ENCODE measurements around the gene SAFB. TPM values are rescaled to one million over a fixed set of nuclear protein-coding genes. Genes with fewer than 3 reads are reported as not detected.
"Not testable (repeated sequence)": the region's sequence is repeated elsewhere in the genome, so short reads cannot be mapped to it uniquely, and the experiment has no call there.

The SAFB gene
- total and polyA plus RNA-seq, 9 donors, result 24.7 to 101 (median 90.7) TPM

- 100% methylated on average over 1 of the region's 7 CpGs for WGBS (ENCODE audit: insufficient coverage)
- H3K4me3 ChIP-seq (ENCODE audit: low read length), result no peak overlapping the region
- no peaks in the 10 kb centered on the region for H3K4me1 ChIP-seq (ENCODE audit: control insufficient read depth, insufficient read depth, low read length)
- no peak for DNase-seq
- H3K27me3 ChIP-seq (ENCODE audit: control insufficient read depth, insufficient read depth, low read length), result no peaks in the 10 kb centered on the region
- peaks cover 97% of the 10 kb centered on the region for H3K36me3 ChIP-seq (ENCODE audit: control insufficient read depth, insufficient read depth, low read length)
- no peak overlapping the region for H3K27ac ChIP-seq (ENCODE audit: low read length)
- no peaks in the 10 kb centered on the region for H3K9me3 ChIP-seq (replicated peaks; ENCODE audit: control insufficient read depth, low read depth, low read length)
Measured at GRCh38 chr19:5594521-5594950, 28.3 kb upstream of the SAFB start.

DNA sequence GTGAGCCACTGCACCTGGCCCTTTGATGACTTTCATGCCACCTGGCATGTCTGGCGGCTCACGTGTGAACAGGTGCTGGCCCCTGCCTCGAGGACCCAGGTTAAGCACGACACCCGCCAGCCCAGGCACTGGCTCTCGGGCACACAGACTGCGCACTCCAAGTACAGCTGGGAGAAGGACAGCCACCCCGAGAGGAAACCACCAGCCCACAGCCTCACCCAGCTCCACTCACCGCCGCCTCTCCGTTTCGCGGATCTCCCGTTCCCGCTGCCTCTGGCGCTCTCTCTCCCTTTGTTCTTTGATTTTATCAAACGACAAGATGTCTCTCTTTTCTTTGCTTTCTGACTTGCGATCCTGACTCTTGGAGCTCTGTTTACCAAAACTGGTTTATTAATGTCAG, 27.8 kb upstream of the SAFB start:
- 89% methylated on average over 16 of the region's 18 CpGs for WGBS (ENCODE audit: insufficient coverage)
- DNase-seq, result no peak
- no peak overlapping the region for H3K27ac ChIP-seq (ENCODE audit: low read length)

DNA sequence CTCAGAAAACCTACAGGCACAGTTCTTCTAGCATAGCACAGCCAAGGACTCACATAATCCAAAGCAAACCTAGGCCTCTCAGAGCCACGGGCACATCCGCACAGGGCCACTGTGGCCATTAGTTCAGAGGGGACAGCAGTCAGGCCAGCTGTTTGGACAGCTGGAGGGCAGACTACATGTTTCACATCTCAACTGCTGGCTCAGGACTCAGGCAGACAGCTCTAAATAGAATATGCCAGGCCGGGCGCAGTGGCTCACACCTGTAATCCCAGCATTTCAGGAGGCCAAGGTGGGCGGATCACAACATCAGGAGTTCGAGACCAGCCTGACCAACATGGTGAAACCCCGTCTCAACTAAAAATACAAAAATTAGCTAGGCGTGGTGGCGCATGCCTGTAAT, 27.1 kb upstream of the SAFB start:
- no peak overlapping the region for H3K4me3 ChIP-seq (ENCODE audit: low read length)
- H3K27me3 ChIP-seq (ENCODE audit: control insufficient read depth, insufficient read depth, low read length), result no peaks in the 10 kb centered on the region
- peaks cover 96% of the 10 kb centered on the region for H3K36me3 ChIP-seq (ENCODE audit: control insufficient read depth, insufficient read depth, low read length)
- WGBS (ENCODE audit: insufficient coverage), result 90% methylated on average over 8 of the region's 9 CpGs
- DNase-seq, result no peak
- H3K9me3 ChIP-seq (replicated peaks; ENCODE audit: control insufficient read depth, low read depth, low read length), result no peaks in the 10 kb centered on the region
- no peak overlapping the region for H3K27ac ChIP-seq (ENCODE audit: low read length)
- H3K4me1 ChIP-seq (ENCODE audit: control insufficient read depth, insufficient read depth, low read length), result peaks cover 8% of the 10 kb centered on the region

More for the DNA sequence above, 27.8 kb upstream of the SAFB start:
- no peak overlapping the region for H3K4me3 ChIP-seq (ENCODE audit: low read length)
- no peaks in the 10 kb centered on the region for H3K9me3 ChIP-seq (replicated peaks; ENCODE audit: control insufficient read depth, low read depth, low read length)
- no peaks in the 10 kb centered on the region for H3K27me3 ChIP-seq (ENCODE audit: control insufficient read depth, insufficient read depth, low read length)
- peaks cover 97% of the 10 kb centered on the region for H3K36me3 ChIP-seq (ENCODE audit: control insufficient read depth, insufficient read depth, low read length)
- H3K4me1 ChIP-seq (ENCODE audit: control insufficient read depth, insufficient read depth, low read length), result peaks cover 3% of the 10 kb centered on the region

- peaks cover 8% of the 10 kb centered on the region for H3K4me1 ChIP-seq (ENCODE audit: control insufficient read depth, insufficient read depth, low read length)
- H3K9me3 ChIP-seq (replicated peaks; ENCODE audit: control insufficient read depth, low read depth, low read length), result no peaks in the 10 kb centered on the region
- peak overlapping the region; percentile 45 for H3K27ac ChIP-seq (ENCODE audit: low read length)
- 78% methylated on average over 4 of the region's 8 CpGs for WGBS (ENCODE audit: insufficient coverage)
- peaks cover 91% of the 10 kb centered on the region for H3K36me3 ChIP-seq (ENCODE audit: control insufficient read depth, insufficient read depth, low read length)
- H3K4me3 ChIP-seq (ENCODE audit: low read length), result no peak overlapping the region
- no peaks in the 10 kb centered on the region for H3K27me3 ChIP-seq (ENCODE audit: control insufficient read depth, insufficient read depth, low read length)
- DNase-seq, result peak; percentile 60
Measured at GRCh38 chr19:5600797-5601196, 22.1 kb upstream of the SAFB start.

- H3K36me3 ChIP-seq (ENCODE audit: control insufficient read depth, insufficient read depth, low read length), result peaks cover 84% of the 10 kb centered on the region
- H3K4me1 ChIP-seq (ENCODE audit: control insufficient read depth, insufficient read depth, low read length), result peaks cover 8% of the 10 kb centered on the region
- no peak for DNase-seq
- WGBS (ENCODE audit: insufficient coverage), result no CpG with 5 or more reads among the region's 5 CpGs
- no peak overlapping the region for H3K4me3 ChIP-seq (ENCODE audit: low read length)
- no peaks in the 10 kb centered on the region for H3K27me3 ChIP-seq (ENCODE audit: control insufficient read depth, insufficient read depth, low read length)
- no peaks in the 10 kb centered on the region for H3K9me3 ChIP-seq (replicated peaks; ENCODE audit: control insufficient read depth, low read depth, low read length)
- no peak overlapping the region for H3K27ac ChIP-seq (ENCODE audit: low read length)
Measured at GRCh38 chr19:5603626-5604025, 19.3 kb upstream of the SAFB start.

DNA sequence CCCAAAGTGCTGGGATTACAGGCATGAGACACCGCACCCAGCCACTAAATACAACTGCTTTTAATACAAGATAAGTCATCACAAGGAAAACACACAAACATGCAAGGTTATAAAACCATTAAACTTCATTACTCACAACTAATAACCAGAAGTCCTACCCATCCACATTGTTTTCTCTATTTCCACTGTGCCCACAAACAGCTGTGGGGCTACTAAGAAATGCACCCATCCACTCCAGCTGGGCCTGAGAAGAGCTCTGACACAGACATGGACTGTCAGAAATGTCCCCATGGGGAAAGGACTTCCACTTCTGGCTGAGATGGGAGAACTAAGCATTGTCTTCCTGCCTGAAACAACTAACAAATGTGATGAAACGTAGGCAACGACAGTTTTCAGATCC, 17.5 kb upstream of the SAFB start:
- peaks cover 81% of the 10 kb centered on the region for H3K36me3 ChIP-seq (ENCODE audit: control insufficient read depth, insufficient read depth, low read length)
- H3K4me1 ChIP-seq (ENCODE audit: control insufficient read depth, insufficient read depth, low read length), result peaks cover 2% of the 10 kb centered on the region
- H3K9me3 ChIP-seq (replicated peaks; ENCODE audit: control insufficient read depth, low read depth, low read length), result no peaks in the 10 kb centered on the region
- no CpG with 5 or more reads among the region's 3 CpGs for WGBS (ENCODE audit: insufficient coverage)
- H3K4me3 ChIP-seq (ENCODE audit: low read length), result no peak overlapping the region
- DNase-seq, result no peak
- no peaks in the 10 kb centered on the region for H3K27me3 ChIP-seq (ENCODE audit: control insufficient read depth, insufficient read depth, low read length)
- no peak overlapping the region for H3K27ac ChIP-seq (ENCODE audit: low read length)

DNA sequence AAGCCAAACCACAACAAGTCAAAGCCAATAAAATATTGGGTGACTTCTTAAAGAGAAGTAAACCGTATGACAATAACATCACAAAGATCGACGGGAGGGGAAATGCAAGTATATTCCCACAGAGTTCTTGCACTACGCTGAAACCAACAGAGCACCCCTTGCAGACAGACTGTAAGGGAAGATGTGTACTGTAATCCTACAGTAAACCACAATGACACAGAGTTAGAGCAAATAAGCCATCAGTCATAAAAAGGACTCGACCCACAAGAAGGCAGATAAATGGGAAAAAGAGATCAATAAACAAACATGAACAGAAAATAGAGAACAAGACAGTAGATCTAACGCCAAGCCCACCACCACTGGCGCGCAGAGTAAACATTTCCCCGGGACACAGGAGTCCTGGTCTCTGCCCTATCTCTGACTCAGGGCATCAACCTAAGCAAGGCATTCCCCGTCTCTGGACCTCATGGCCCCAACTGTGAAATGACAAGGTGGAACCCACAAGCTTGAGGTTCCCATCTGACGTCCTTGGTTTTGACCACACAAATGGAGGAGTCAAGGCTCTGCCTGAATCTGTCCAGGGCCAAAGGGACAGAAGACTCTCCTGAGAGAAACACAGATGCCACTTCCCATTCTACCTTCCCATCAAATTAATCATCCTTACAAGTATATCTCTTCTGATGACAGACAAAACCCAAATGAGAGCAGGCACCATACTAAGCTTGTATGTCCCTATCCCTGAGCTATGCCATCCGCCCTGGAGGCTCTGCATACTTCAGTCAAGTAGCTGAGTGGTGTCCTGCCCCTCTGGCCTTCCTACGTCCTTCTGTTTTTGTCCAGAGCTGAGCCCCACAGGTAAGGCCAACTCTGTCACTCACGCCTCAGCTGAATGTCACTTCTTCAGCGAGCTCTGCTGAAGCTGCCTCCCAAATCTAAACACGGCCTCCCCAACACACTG, 15.3 kb upstream of the SAFB start:
- no peaks in the 10 kb centered on the region for H3K9me3 ChIP-seq (replicated peaks; ENCODE audit: control insufficient read depth, low read depth, low read length)
- DNase-seq, result no peak
- H3K4me1 ChIP-seq (ENCODE audit: control insufficient read depth, insufficient read depth, low read length), result no peaks in the 10 kb centered on the region
- no peaks in the 10 kb centered on the region for H3K27me3 ChIP-seq (ENCODE audit: control insufficient read depth, insufficient read depth, low read length)
- peaks cover 74% of the 10 kb centered on the region for H3K36me3 ChIP-seq (ENCODE audit: control insufficient read depth, insufficient read depth, low read length)
- H3K27ac ChIP-seq (ENCODE audit: low read length), result no peak overlapping the region
- WGBS (ENCODE audit: insufficient coverage), result 94% methylated on average over 8 of the region's 16 CpGs
- H3K4me3 ChIP-seq (ENCODE audit: low read length), result no peak overlapping the region

DNA sequence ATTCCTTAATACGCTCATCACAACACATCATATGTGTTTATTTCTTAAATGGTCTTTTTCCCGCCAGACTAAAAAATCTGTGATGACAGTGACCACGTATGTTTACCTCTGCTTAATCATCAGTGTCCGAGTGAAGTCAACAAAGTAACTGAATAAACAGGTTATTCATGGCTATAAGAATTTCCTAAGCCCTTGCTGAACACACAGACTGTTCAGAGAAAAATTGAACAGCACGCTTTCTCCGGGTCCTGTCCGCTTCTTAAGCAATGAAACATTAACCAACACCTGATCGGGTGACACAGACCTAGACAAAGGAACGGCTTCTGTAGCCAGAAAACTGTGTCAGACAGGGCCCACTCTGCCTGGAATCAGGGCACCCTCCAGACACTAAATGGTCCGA, 14.6 kb upstream of the SAFB start:
- no peak overlapping the region for H3K4me3 ChIP-seq (ENCODE audit: low read length)
- H3K9me3 ChIP-seq (replicated peaks; ENCODE audit: control insufficient read depth, low read depth, low read length), result no peaks in the 10 kb centered on the region
- no peaks in the 10 kb centered on the region for H3K27me3 ChIP-seq (ENCODE audit: control insufficient read depth, insufficient read depth, low read length)
- no peaks in the 10 kb centered on the region for H3K4me1 ChIP-seq (ENCODE audit: control insufficient read depth, insufficient read depth, low read length)
- no peak for DNase-seq
- no peak overlapping the region for H3K27ac ChIP-seq (ENCODE audit: low read length)
- H3K36me3 ChIP-seq (ENCODE audit: control insufficient read depth, insufficient read depth, low read length), result peaks cover 75% of the 10 kb centered on the region
- 92% methylated on average over 6 of the region's 10 CpGs for WGBS (ENCODE audit: insufficient coverage)

DNA sequence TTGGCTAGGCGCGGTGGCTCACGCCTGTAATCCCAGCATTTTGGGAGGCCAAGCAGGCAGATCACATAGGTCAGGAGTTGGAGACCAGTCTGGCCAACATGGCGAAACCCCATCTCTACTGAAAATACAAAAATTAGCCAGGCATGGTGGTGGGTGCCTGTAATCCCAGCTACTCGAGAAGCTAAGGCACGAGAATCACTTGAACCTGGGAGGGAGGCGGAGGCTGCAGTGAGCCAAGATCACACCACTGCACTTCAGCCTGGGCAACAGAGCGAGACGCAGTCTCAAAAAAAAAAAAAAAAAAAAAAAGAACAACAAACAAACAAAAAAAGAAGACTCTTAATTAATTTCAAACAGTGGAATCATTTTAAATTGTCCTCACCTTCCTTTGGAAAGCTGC, 14.1 kb upstream of the SAFB start:
- not testable (repeated sequence) for H3K9me3 ChIP-seq (replicated peaks; ENCODE audit: control insufficient read depth, low read depth, low read length); H3K4me1 ChIP-seq (ENCODE audit: control insufficient read depth, insufficient read depth, low read length); H3K27ac ChIP-seq (ENCODE audit: low read length); H3K4me3 ChIP-seq (ENCODE audit: low read length); H3K27me3 ChIP-seq (ENCODE audit: control insufficient read depth, insufficient read depth, low read length); DNase-seq
- peaks cover 75% of the 10 kb centered on the region for H3K36me3 ChIP-seq (ENCODE audit: control insufficient read depth, insufficient read depth, low read length)
- 95% methylated on average over 6 of the region's 9 CpGs for WGBS (ENCODE audit: insufficient coverage)

- H3K4me3 ChIP-seq (ENCODE audit: low read length), result no peak overlapping the region
- no peak overlapping the region for H3K27ac ChIP-seq (ENCODE audit: low read length)
- H3K4me1 ChIP-seq (ENCODE audit: control insufficient read depth, insufficient read depth, low read length), result no peaks in the 10 kb centered on the region
- H3K36me3 ChIP-seq (ENCODE audit: control insufficient read depth, insufficient read depth, low read length), result peaks cover 75% of the 10 kb centered on the region
- H3K9me3 ChIP-seq (replicated peaks; ENCODE audit: control insufficient read depth, low read depth, low read length), result no peaks in the 10 kb centered on the region
- 95% methylated on average over 7 of the region's 16 CpGs for WGBS (ENCODE audit: insufficient coverage)
- no peak for DNase-seq
- H3K27me3 ChIP-seq (ENCODE audit: control insufficient read depth, insufficient read depth, low read length), result no peaks in the 10 kb centered on the region
Measured at GRCh38 chr19:5609881-5610448, 12.9 kb upstream of the SAFB start.

All from muscle of leg (tissue), 11 donors.